K562 (cell line): ENCODE results near the gene CPPED1. TPM values are rescaled to one million over a fixed set of nuclear protein-coding genes. Genes with fewer than 3 reads are reported as not detected.

Experiments used
- BHLHE40 ChIP-seq: IDR thresholded peaks from 2 replicates; pipeline ENCODE4 v1.6.1; 2011; ENCODE audit warnings: low read length, improper control_type of control experiment
- BRD9 ChIP-seq: fragments of 450-650 bp; IDR thresholded peaks from 2 replicates; pipeline ENCODE4 v1.6.1; 2018; ENCODE audit warnings: low read depth; ENCODE audit not compliant: partially characterized antibody
- CBX3 ChIP-seq, 2 experiments: IDR thresholded peaks; 1 replicate in 1 of 2; 2 replicates in 1 of 2; pipeline ENCODE4 v1.6.1; 2012; ENCODE audit warnings: inconsistent platforms in 2 of 2, low read length in 2 of 2, borderline replicate concordance in 1 of 2, control low read depth in 1 of 2
- E2F3 ChIP-seq: fragments of 250-450 bp; sonication (Bioruptor Pico); IDR thresholded peaks from 2 replicates; pipeline ENCODE4 v1.4.0; 2020; ENCODE audit warnings: mild to moderate bottlenecking
- HNRNPL ChIP-seq: fragments of 200-400 bp; formaldehyde crosslinking; IDR thresholded peaks from 2 replicates; pipeline ENCODE4 v1.6.1; 2017; ENCODE audit warnings: low read depth, mild to moderate bottlenecking, low read length
- MTA1 ChIP-seq: fragments of 450-650 bp; IDR thresholded peaks from 2 replicates; pipeline ENCODE4 v1.6.1; 2017; ENCODE audit warnings: borderline replicate concordance
- MYC ChIP-seq, 2 experiments: fragments of 250-450 bp in 1 of 2; sonication (Bioruptor Pico) in 1 of 2; IDR thresholded peaks; 2 replicates each; pipeline versions ENCODE4 v1.5.1 to v1.6.1; 2012 to 2021; ENCODE audit warnings: low read depth in 2 of 2, borderline replicate concordance in 1 of 2, improper control_type of control experiment in 1 of 2, low read length in 1 of 2, mild to moderate bottlenecking in 1 of 2, moderate library complexity in 1 of 2
- POLR2B ChIP-seq: fragments of 450-650 bp; IDR thresholded peaks from 2 replicates; pipeline ENCODE4 v1.6.1; 2018; ENCODE audit warnings: low read depth; ENCODE audit not compliant: partially characterized antibody
- RB1 ChIP-seq: fragments of 450-650 bp; IDR thresholded peaks from 2 replicates; pipeline ENCODE4 v1.6.1; 2017; ENCODE audit warnings: low read depth, mild to moderate bottlenecking
- RBM17 ChIP-seq: fragments of 200-400 bp; formaldehyde crosslinking; IDR thresholded peaks from 2 replicates; pipeline ENCODE4 v1.6.1; 2017; ENCODE audit warnings: low read depth, mild to moderate bottlenecking, low read length, borderline replicate concordance
- SRF ChIP-seq, 2 experiments: fragments of 250-450, 450-650 bp in 1 of 2; sonication (Bioruptor Pico) in 1 of 2; sonication (generic) in 1 of 2; formaldehyde crosslinking; IDR thresholded peaks; 2 replicates each; pipeline versions ENCODE4 v1.5.0 to v1.5.1; 2020 to 2022; ENCODE audit warnings: mild to moderate bottlenecking in 1 of 2, missing genetic modification reagents in 1 of 2
- ZNF511 ChIP-seq: sonication (generic); formaldehyde crosslinking; IDR thresholded peaks from 2 replicates; pipeline ENCODE4 v1.8.0; 2022; ENCODE audit warnings: mild to moderate bottlenecking, missing genetic modification reagents
- ZNF583 ChIP-seq: fragments of 250-450 bp; sonication (Bioruptor Pico); IDR thresholded peaks from 2 replicates; pipeline ENCODE4 v1.4.0; 2020
- ZNF668 ChIP-seq: fragments of 250-450 bp; sonication (Bioruptor Pico); IDR thresholded peaks from 2 replicates; pipeline ENCODE4 v1.8.0; 2022; ENCODE audit warnings: mild to moderate bottlenecking, inconsistent platforms
- ZNF695 ChIP-seq: fragments of 450-650 bp; formaldehyde crosslinking; IDR thresholded peaks from 2 replicates; pipeline ENCODE4 v1.4.0; 2020; ENCODE audit warnings: mild to moderate bottlenecking, moderate library complexity
- polyA plus RNA-seq, 8 experiments: library from polyadenylated mRNA; depleted of rRNA in 4 of 8; stranded (reverse) in 5 of 8; unstranded in 3 of 8; fragments of >200 nt; fragmentation: Nextera tagmentation in 2 of 8; fragmentation: Illumina TruSeq in 1 of 8; extraction: Ambion mirVana in 2 of 8; extraction: Trizol in 1 of 8; gene quantifications; 2 replicates each; pipeline versions ENCODE4 v1.2.1 to v1.2.3, GENCODE V29; 2011 to 2014; ENCODE audit warnings: inconsistent platforms in 1 of 8, missing spikeins in 1 of 8
- total RNA-seq, 7 experiments: library from RNA; depleted of rRNA in 6 of 7; stranded (reverse); fragments of >200 nt in 6 of 7; fragmentation: Illumina TruSeq in 2 of 7; extraction: Trizol in 2 of 7; gene quantifications; 2 replicates each; pipeline versions ENCODE4 v1.2.1 to v1.2.3, GENCODE V29; 2011 to 2021; ENCODE audit warnings: low replicate concordance in 1 of 7

CPPED1 gene
- total and polyA plus RNA-seq, 9 of the 15 experiments (the other 6 are each of a cell fraction or from before 2014, with no cell fraction given), result 7.5 to 25.7 (median 16.9) TPM

GRCh38 chr16:12612598-12613101 is 191.0 kb downstream of the CPPED1 start (continued):
- TF ChIP-seq POLR2B (no peak), HNRNPL (no peak), ZNF583 (CRISPR knock-in tag) (no peak), MTA1 (0 out of 2 replicates have a peak, but pooled peaks have one; percentile 34), RB1 (no peak), RBM17 (no peak), MYC (IDR thresholded peaks at IDR 0.05; ENCODE audit: low read depth, low read length) (no peak), MYC (CRISPR knock-in tag; IDR thresholded peaks at IDR 0.05; ENCODE audit: borderline replicate concordance, low read depth) (no peak), CBX3 (IDR thresholded peaks at IDR 0.05; ENCODE audit: borderline replicate concordance in 1 of 2, low read length in 2 of 2) (no peak), ZNF695 (CRISPR knock-in tag) (no peak), SRF (CRISPR knock-in tag; IDR thresholded peaks at IDR 0.05) (no peak), E2F3 (CRISPR knock-in tag) (no peak), ZNF668 (CRISPR knock-in tag) (no peak), BHLHE40 (no peak), ZNF511 (no peak), BRD9 (no peak)
